Fibroblast of skin of right quadriceps (primary cell): ENCODE data around the gene PRR30.
"Not testable (repeated sequence)": the region's sequence is repeated elsewhere in the genome, so short reads cannot be mapped to it uniquely, and the experiment has no call there.

Experiments
- DNase-seq: peaks from one replicate; pipeline ENCODE4 v3.0.0-alpha.2; 2013

Gene PRR30

GRCh38 chr2:27127883-27128667 is 11.1 kb downstream of the PRR30 start:
- no peak for DNase-seq

- DNase-seq: no peak
These were observed 12.9 kb downstream of the PRR30 start for GRCh38 chr2:27126252-27126710.

GRCh38 chr2:27125104-27125503 is 14.1 kb downstream of the PRR30 start:
- no peak for DNase-seq

- no peak for DNase-seq
These were observed 15.7 kb downstream of the PRR30 start, which contains the start of gene ABHD1 for GRCh38 chr2:27123302-27124150. Gene ABHD1 (plus strand): TSS chr2:27123815. CDS start chr2:27123949, 134 bp downstream.

GRCh38 chr2:27122791-27123190 is 16.4 kb downstream of the PRR30 start:
- DNase-seq: no peak

- DNase-seq: no peak
These were observed 17.3 kb downstream of the PRR30 start for GRCh38 chr2:27121906-27122305.

- DNase-seq: not testable (repeated sequence)
These were observed 19.9 kb downstream of the PRR30 start for GRCh38 chr2:27119330-27119670.

- no peak for DNase-seq
These were observed 20.5 kb downstream of the PRR30 start, which contains the start of gene CGREF1 for GRCh38 chr2:27118525-27119329. Gene CGREF1 (minus strand): TSS chr2:27119128. CDS start chr2:27104366, 14,762 bp downstream.

GRCh38 chr2:27117995-27118524 is 21.1 kb downstream of the PRR30 start:
- DNase-seq: no peak

GRCh38 chr2:27115519-27115918 is 23.7 kb downstream of the PRR30 start:
- DNase-seq: no peak

- DNase-seq: not testable (repeated sequence)
These were observed 27.7 kb downstream of the PRR30 start for GRCh38 chr2:27111392-27112078.

GRCh38 chr2:27110603-27111352 is 28.4 kb downstream of the PRR30 start:
- DNase-seq: not testable (repeated sequence)

- no peak for DNase-seq
These were observed 30.1 kb downstream of the PRR30 start for GRCh38 chr2:27109083-27109482.

GRCh38 chr2:27108221-27108620 is 31.0 kb downstream of the PRR30 start:
- no peak for DNase-seq

GRCh38 chr2:27105981-27106380 is 33.2 kb downstream of the PRR30 start:
- DNase-seq: no peak

- DNase-seq: no peak
These were observed 36.9 kb downstream of the PRR30 start for GRCh38 chr2:27102329-27102728.

- DNase-seq: no peak
These were observed 39.2 kb downstream of the PRR30 start for GRCh38 chr2:27100036-27100435.

GRCh38 chr2:27099334-27099955 is 39.8 kb downstream of the PRR30 start:
- DNase-seq: no peak

GRCh38 chr2:27097341-27097740 is 41.9 kb downstream of the PRR30 start:
- DNase-seq: no peak

GRCh38 chr2:27096748-27097297 is 42.4 kb downstream of the PRR30 start:
- no peak for DNase-seq
